Smooth muscle cell (in vitro differentiated cells): Measurements from ENCODE around the gene NGF. TPM values are rescaled to one million over a fixed set of nuclear protein-coding genes. Genes with fewer than 3 reads are reported as not detected.

ENCODE experiments used
- DNase-seq: peaks from one replicate; lab custom pipeline; 2025; ENCODE audit not compliant: unreplicated experiment; lab: John Stamatoyannopoulos, UW
- H2AFZ ChIP-seq: fragments of 200-600 bp; sonication (generic); 2 replicates; pipeline ENCODE4 v1.6.0; 2016; ENCODE audit warnings: antibody characterized with exemption, low read depth, mild to moderate bottlenecking
- H3F3A ChIP-seq: fragments of 200-600 bp; sonication (generic); 2 replicates; pipeline ENCODE4 v1.6.0; 2017; ENCODE audit warnings: antibody characterized with exemption, low read depth
- H3K27ac ChIP-seq: fragments of 200-600 bp; sonication (generic); 2 replicates; pipeline ENCODE4 v1.5.1; 2016; ENCODE audit warnings: low read depth, mild to moderate bottlenecking
- H3K27me3 ChIP-seq: fragments of 200-600 bp; sonication (generic); 2 replicates; pipeline ENCODE4 v1.6.1; 2016; ENCODE audit warnings: low read depth, mild to moderate bottlenecking
- H3K36me3 ChIP-seq: fragments of 200-600 bp; sonication (generic); 2 replicates; pipeline ENCODE4 v1.5.1; 2016; ENCODE audit warnings: low read depth
- H3K4me1 ChIP-seq: fragments of 200-600 bp; sonication (generic); 2 replicates; pipeline ENCODE4 v1.5.1; 2016; ENCODE audit warnings: low read depth
- H3K4me2 ChIP-seq: fragments of 200-600 bp; sonication (generic); 2 replicates; pipeline ENCODE4 v1.6.0; 2016; ENCODE audit warnings: mild to moderate bottlenecking
- H3K4me3 ChIP-seq: fragments of 200-600 bp; sonication (generic); 2 replicates; pipeline ENCODE4 v1.5.1; 2016; ENCODE audit warnings: mild to moderate bottlenecking
- H3K79me2 ChIP-seq: fragments of 200-600 bp; sonication (generic); 2 replicates; pipeline ENCODE4 v1.6.0; 2016; ENCODE audit warnings: low read depth, mild to moderate bottlenecking
- H3K9ac ChIP-seq: fragments of 200-600 bp; sonication (generic); 2 replicates; pipeline ENCODE4 v1.6.0; 2016; ENCODE audit warnings: low read depth
- H3K9me3 ChIP-seq: fragments of 200-600 bp; sonication (generic); replicated peaks from 2 replicates; pipeline ENCODE4 v1.5.1; 2016; ENCODE audit warnings: low read depth
- H4K20me1 ChIP-seq: fragments of 200-600 bp; sonication (generic); 2 replicates; pipeline ENCODE4 v1.6.0; 2016; ENCODE audit warnings: low read depth
- WGBS: methylation state at CpG from one replicate; pipeline ENCODE4 v1.1.7; 2016; ENCODE audit warnings: low lambda C conversion rate; 5-methylcytosine and 5-hydroxymethylcytosine counted together
- polyA plus RNA-seq: library from polyadenylated mRNA; unstranded; fragments of >200 nt; fragmentation: Nextera tagmentation; extraction: Ambion mirVana; gene quantifications from 2 replicates; pipeline ENCODE4 v1.2.1, GENCODE V29; 2016
- total RNA-seq: library from RNA; depleted of rRNA; stranded (reverse); fragments of >200 nt; gene quantifications from 2 replicates; pipeline ENCODE4 v1.2.3, GENCODE V29; 2014
- TF ChIP-seq, protein P1 (sequence below): fragments of 200-600 bp; sonication (generic); IDR thresholded peaks from 2 replicates; pipeline ENCODE4 v1.5.1; 2017; ENCODE audit warnings: borderline replicate concordance, mild to moderate bottlenecking, antibody characterized with exemption; ENCODE audit not compliant: insufficient read depth, poor library complexity, severe bottlenecking

Gene NGF
- total and polyA plus RNA-seq, 2 experiments from 2014 or later: 0.18 to 1.8 TPM

GRCh38 chr1:115374598-115374997 lies 36.5 kb upstream of the NGF start:
- DNase-seq: no peak
- H3K4me2 ChIP-seq: no peak overlapping the region
- no peak overlapping the region for H3K9ac ChIP-seq
- no peaks in the 10 kb centered on the region for H3F3A ChIP-seq
- no peaks in the 10 kb centered on the region for H4K20me1 ChIP-seq
- H3K36me3 ChIP-seq: no peaks in the 10 kb centered on the region
- H3K9me3 ChIP-seq: no peaks in the 10 kb centered on the region
- WGBS: 95% methylated on average over 3 of the region's 3 CpGs
- no peak overlapping the region for H2AFZ ChIP-seq
- no peak overlapping the region for H3K4me3 ChIP-seq
- no peak overlapping the region for H3K27ac ChIP-seq
- no peaks in the 10 kb centered on the region for H3K4me1 ChIP-seq
- TF ChIP-seq, protein P1, sequence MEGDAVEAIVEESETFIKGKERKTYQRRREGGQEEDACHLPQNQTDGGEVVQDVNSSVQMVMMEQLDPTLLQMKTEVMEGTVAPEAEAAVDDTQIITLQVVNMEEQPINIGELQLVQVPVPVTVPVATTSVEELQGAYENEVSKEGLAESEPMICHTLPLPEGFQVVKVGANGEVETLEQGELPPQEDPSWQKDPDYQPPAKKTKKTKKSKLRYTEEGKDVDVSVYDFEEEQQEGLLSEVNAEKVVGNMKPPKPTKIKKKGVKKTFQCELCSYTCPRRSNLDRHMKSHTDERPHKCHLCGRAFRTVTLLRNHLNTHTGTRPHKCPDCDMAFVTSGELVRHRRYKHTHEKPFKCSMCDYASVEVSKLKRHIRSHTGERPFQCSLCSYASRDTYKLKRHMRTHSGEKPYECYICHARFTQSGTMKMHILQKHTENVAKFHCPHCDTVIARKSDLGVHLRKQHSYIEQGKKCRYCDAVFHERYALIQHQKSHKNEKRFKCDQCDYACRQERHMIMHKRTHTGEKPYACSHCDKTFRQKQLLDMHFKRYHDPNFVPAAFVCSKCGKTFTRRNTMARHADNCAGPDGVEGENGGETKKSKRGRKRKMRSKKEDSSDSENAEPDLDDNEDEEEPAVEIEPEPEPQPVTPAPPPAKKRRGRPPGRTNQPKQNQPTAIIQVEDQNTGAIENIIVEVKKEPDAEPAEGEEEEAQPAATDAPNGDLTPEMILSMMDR: no peak
- H3K79me2 ChIP-seq: no peaks in the 10 kb centered on the region
- H3K27me3 ChIP-seq: no peaks in the 10 kb centered on the region

- Histone ChIP-seq H3K9ac (no peak overlapping the region), H3K4me3 (no peak overlapping the region), H4K20me1 (no peaks in the 10 kb centered on the region), H3K4me1 (no peaks in the 10 kb centered on the region), H3K79me2 (no peaks in the 10 kb centered on the region), H3K27ac (no peak overlapping the region), H3K27me3 (no peaks in the 10 kb centered on the region), H2AFZ (no peak overlapping the region), H3K4me2 (no peak overlapping the region), H3K9me3 (no peaks in the 10 kb centered on the region), H3K36me3 (no peaks in the 10 kb centered on the region), H3F3A (no peaks in the 10 kb centered on the region)
- no peak for DNase-seq
- TF ChIP-seq, protein P1: no peak
Measured at GRCh38 chr1:115373305-115373704, 35.3 kb upstream of the NGF start.

DNA sequence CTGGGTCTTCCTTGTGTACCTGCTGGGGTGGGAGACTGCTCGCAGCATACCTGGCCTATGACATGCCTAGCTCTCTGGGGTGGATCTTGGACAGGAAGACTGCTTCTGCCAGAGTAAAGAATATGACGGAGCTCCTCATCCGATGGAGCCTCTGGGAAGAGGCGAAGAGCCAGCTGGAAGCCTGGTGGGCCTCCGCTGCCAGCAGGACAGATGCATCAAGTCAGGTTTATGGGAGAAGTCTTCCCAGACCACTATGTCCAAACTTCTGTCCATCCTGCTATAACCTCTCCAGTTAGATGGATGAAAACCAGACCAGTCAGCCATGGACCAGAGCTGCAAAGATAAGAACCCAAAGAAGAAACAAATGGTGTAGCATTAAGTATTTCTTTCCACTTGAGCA lies 27.7 kb upstream of the NGF start:
- Histone ChIP-seq H3K27me3 (no peaks in the 10 kb centered on the region), H4K20me1 (no peaks in the 10 kb centered on the region), H3K4me1 (no peaks in the 10 kb centered on the region), H3K79me2 (no peaks in the 10 kb centered on the region), H3K9ac (no peak overlapping the region), H3K36me3 (no peaks in the 10 kb centered on the region), H3K27ac (no peak overlapping the region), H2AFZ (no peak overlapping the region), H3K4me3 (no peak overlapping the region), H3K9me3 (no peaks in the 10 kb centered on the region), H3K4me2 (no peak overlapping the region), H3F3A (no peaks in the 10 kb centered on the region)
- 97% methylated on average over 5 of the region's 5 CpGs for WGBS
- no peak for DNase-seq
- TF ChIP-seq, protein P1: no peak

DNA sequence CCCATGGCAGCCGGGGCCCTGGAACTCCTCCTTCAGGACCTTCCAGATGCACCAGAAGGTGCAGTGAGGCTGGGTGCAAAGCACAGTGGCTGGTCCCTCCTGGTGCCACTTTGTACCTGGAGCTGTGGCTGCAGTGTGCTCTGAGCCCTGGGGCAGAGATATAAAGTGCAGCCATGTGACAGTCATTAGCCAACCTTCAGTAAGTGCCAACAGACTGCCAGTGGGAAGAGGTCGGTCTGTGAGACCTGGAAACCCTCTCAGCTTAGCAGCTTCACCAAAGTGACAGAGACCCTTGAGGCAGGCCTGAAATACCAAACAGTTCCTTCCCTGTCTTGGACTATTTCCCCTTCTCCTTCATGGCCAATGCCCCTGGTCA lies 26.7 kb upstream of the NGF start:
- no peak for DNase-seq
- no peak overlapping the region for H3K4me3 ChIP-seq
- WGBS: 76% methylated on average over 2 of the region's 2 CpGs
- H3K79me2 ChIP-seq: no peaks in the 10 kb centered on the region
- H3K36me3 ChIP-seq: no peaks in the 10 kb centered on the region
- H3K9ac ChIP-seq: no peak overlapping the region
- H3K27ac ChIP-seq: no peak overlapping the region
- no peaks in the 10 kb centered on the region for H4K20me1 ChIP-seq
- H3K9me3 ChIP-seq: no peaks in the 10 kb centered on the region
- no peaks in the 10 kb centered on the region for H3K27me3 ChIP-seq
- H3F3A ChIP-seq: no peaks in the 10 kb centered on the region
- TF ChIP-seq, protein P1: no peak
- no peaks in the 10 kb centered on the region for H3K4me1 ChIP-seq
- H3K4me2 ChIP-seq: peak overlapping the region; percentile 25
- H2AFZ ChIP-seq: no peak overlapping the region
